ENCODE results near the gene ALPK3. TPM values are rescaled to one million over a fixed set of nuclear protein-coding genes. Genes with fewer than 3 reads are reported as not detected.

The ALPK3 gene
- total RNA-seq, 3 donors from 2014 or later (not counting 1 experiment from before 2014, with no cell fraction given): 0.35 to 1.1 (median 0.63) TPM

- no peak for DNase-seq
- Histone ChIP-seq H3K36me3 (ENCODE audit: control insufficient read depth, insufficient read depth, low read length) (no peaks in the 10 kb centered on the region), H3K4me3 (ENCODE audit: low read length) (no peak overlapping the region), H3K27ac (ENCODE audit: low read length) (no peak overlapping the region), H3K27me3 (ENCODE audit: control insufficient read depth, insufficient read depth, low read length) (no peaks in the 10 kb centered on the region), H3K9me3 (ENCODE audit: control insufficient read depth, insufficient read depth, low read length) (no peaks in the 10 kb centered on the region), H3K4me1 (ENCODE audit: control insufficient read depth, insufficient read depth, low read length) (peaks cover 12% of the 10 kb centered on the region)
- Mint-ChIP-seq H3K27ac (no peak overlapping the region), H3K27me3 (ENCODE audit: low read depth in 2 of 2) (peaks cover 0 to 2% of the 10 kb centered on the region in 2 donors), H3K4me1 (peaks cover 14% of the 10 kb centered on the region in 2 donors), H3K9me3 (no peaks in the 10 kb centered on the region), H3K36me3 (no peaks in the 10 kb centered on the region), H3K4me3 (no peak overlapping the region)
- TF ChIP-seq CTCF (IDR thresholded peaks at IDR 0.05): no peak
- intact Hi-C loops (cut with micrococcal nuclease): no loop called here
- no peak for ATAC-seq
- 84% methylated on average over 6 of the region's 6 CpGs for WGBS (ENCODE audit: insufficient coverage)
Observed at GRCh38 chr15:84911879-84912660, 94.9 kb downstream of the ALPK3 start.

GRCh38 chr15:84913360-84913723, 96.2 kb downstream of the ALPK3 start:
- Histone ChIP-seq H3K27ac (ENCODE audit: low read length) (no peak overlapping the region), H3K9me3 (ENCODE audit: control insufficient read depth, insufficient read depth, low read length) (no peaks in the 10 kb centered on the region), H3K4me3 (ENCODE audit: low read length) (no peak overlapping the region), H3K36me3 (ENCODE audit: control insufficient read depth, insufficient read depth, low read length) (no peaks in the 10 kb centered on the region), H3K27me3 (ENCODE audit: control insufficient read depth, insufficient read depth, low read length) (no peaks in the 10 kb centered on the region), H3K4me1 (ENCODE audit: control insufficient read depth, insufficient read depth, low read length) (peaks cover 12% of the 10 kb centered on the region)
- intact Hi-C loops (cut with micrococcal nuclease): no loop called here
- Mint-ChIP-seq H3K36me3 (no peaks in the 10 kb centered on the region), H3K4me1 (peaks cover 14% of the 10 kb centered on the region in 2 donors), H3K4me3 (no peak overlapping the region), H3K9me3 (no peaks in the 10 kb centered on the region), H3K27ac (no peak overlapping the region), H3K27me3 (ENCODE audit: low read depth in 2 of 2) (peaks cover 0 to 2% of the 10 kb centered on the region in 2 donors)
- 93% methylated on average over 2 of the region's 2 CpGs for WGBS (ENCODE audit: insufficient coverage)
- ATAC-seq (no peak), DNase-seq (no peak)
- no peak for TF ChIP-seq CTCF (IDR thresholded peaks at IDR 0.05)

- H3K27me3 Mint-ChIP-seq (ENCODE audit: low read depth in 2 of 2): peaks cover 0 to 2% of the 10 kb centered on the region in 2 donors
- 72% methylated on average over 5 of the region's 5 CpGs for WGBS (ENCODE audit: insufficient coverage)
- Histone ChIP-seq H3K4me3 (ENCODE audit: low read length) (no peak overlapping the region), H3K4me1 (ENCODE audit: control insufficient read depth, insufficient read depth, low read length) (peaks cover 12% of the 10 kb centered on the region), H3K36me3 (ENCODE audit: control insufficient read depth, insufficient read depth, low read length) (no peaks in the 10 kb centered on the region), H3K9me3 (ENCODE audit: control insufficient read depth, insufficient read depth, low read length) (no peaks in the 10 kb centered on the region), H3K27ac (ENCODE audit: low read length) (no peak overlapping the region), H3K27me3 (ENCODE audit: control insufficient read depth, insufficient read depth, low read length) (no peaks in the 10 kb centered on the region)
- no peaks in the 10 kb centered on the region for H3K9me3 Mint-ChIP-seq
- H3K4me3 Mint-ChIP-seq: no peak overlapping the region
- H3K36me3 Mint-ChIP-seq: no peaks in the 10 kb centered on the region
- intact Hi-C loops (cut with micrococcal nuclease): no loop called here
- DNase-seq: no peak
- no peak for TF ChIP-seq CTCF (IDR thresholded peaks at IDR 0.05)
- H3K4me1 Mint-ChIP-seq: peaks cover 14% of the 10 kb centered on the region in 2 donors
- H3K27ac Mint-ChIP-seq: peak overlapping the region; percentile 56 to 74
- no peak for ATAC-seq
Observed at GRCh38 chr15:84914351-84914750, 97.2 kb downstream of the ALPK3 start.

All from natural killer cell (primary cell).